Calu3 (cell line): ENCODE measurements around the gene MPHOSPH9. TPM values are rescaled to one million over a fixed set of nuclear protein-coding genes. Genes with fewer than 3 reads are reported as not detected.

Experiments
- BruUV-seq: library from RNA; stranded (reverse); fragments of 400-500 nt; replicated peaks from 2 replicates; lab custom pipeline; 2021; lab: Mats Ljungman, UMichigan
- CTCF ChIA-PET: fragments of 300-600 bp; sonication (Branson Sonifier 250); formaldehyde crosslinking; loops from one replicate; lab custom pipeline; 2022; ENCODE audit warnings: antibody characterized with exemption; lab: Charles Lee
- DNase-seq: peaks from one replicate; pipeline ENCODE4 v3.0.0; 2022
- H3K27ac Mint-ChIP-seq: one replicate; pipeline ENCODE4 v1.8.0; 2022; ENCODE audit warnings: mixed read lengths; ENCODE audit not compliant: unreplicated experiment
- H3K27me3 Mint-ChIP-seq: one replicate; pipeline ENCODE4 v1.8.0; 2022; ENCODE audit warnings: mixed read lengths; ENCODE audit not compliant: unreplicated experiment
- H3K36me3 Mint-ChIP-seq: one replicate; pipeline ENCODE4 v1.8.0; 2022; ENCODE audit warnings: mild to moderate bottlenecking, moderate library complexity, mixed read lengths; ENCODE audit not compliant: insufficient read depth, unreplicated experiment
- H3K4me1 Mint-ChIP-seq: one replicate; pipeline ENCODE4 v1.8.0; 2022; ENCODE audit warnings: mild to moderate bottlenecking, low read depth, mixed read lengths; ENCODE audit not compliant: unreplicated experiment
- H3K4me3 Mint-ChIP-seq: one replicate; pipeline ENCODE4 v1.8.0; 2022; ENCODE audit warnings: mild to moderate bottlenecking, low read depth, moderate library complexity, mixed read lengths; ENCODE audit not compliant: unreplicated experiment
- H3K9me3 Mint-ChIP-seq: one replicate; pipeline ENCODE4 v1.8.0; 2022; ENCODE audit warnings: low read depth, mixed read lengths; ENCODE audit not compliant: unreplicated experiment
- CTCF ChIP-seq: fragments of 200-600 bp; IDR thresholded peaks from one replicate; pipeline ENCODE4 v1.8.0; 2022; ENCODE audit warnings: antibody characterized with exemption; ENCODE audit not compliant: unreplicated experiment
- intact Hi-C: fragments of 100-400 bp; cut with micrococcal nuclease; formaldehyde crosslinking; loops from one replicate; pipeline ENCODE4 v1.10.0; 2022; ENCODE audit not compliant: unreplicated experiment
- total RNA-seq: library from RNA; stranded (reverse); gene quantifications from 2 replicates; pipeline ENCODE4 v1.2.3, GENCODE V29; 2022

Gene MPHOSPH9
- total RNA-seq, 1 experiment from 2014 or later = 69.5 TPM

- intact Hi-C loops = no loop called here
- CTCF ChIA-PET = interaction anchor here (0.7 kb wide), 1 partner anchor 553 kb away, joined by 7 read pairs; no protein-coding TSS in a partner anchor
- no peaks in the 10 kb centered on the region for H3K36me3 Mint-ChIP-seq
- BruUV-seq = no TSS peak
- no peaks in the 10 kb centered on the region for H3K9me3 Mint-ChIP-seq
- H3K4me1 Mint-ChIP-seq = no peaks in the 10 kb centered on the region
- no peaks in the 10 kb centered on the region for H3K27me3 Mint-ChIP-seq
- DNase-seq = no peak
- H3K4me3 Mint-ChIP-seq = no peak overlapping the region
- no peak overlapping the region for H3K27ac Mint-ChIP-seq
- TF ChIP-seq CTCF = no peak
Measured at GRCh38 chr12:123118497-123118896, 114.4 kb downstream of the MPHOSPH9 start.

- Mint-ChIP-seq H3K9me3 (no peaks in the 10 kb centered on the region), H3K4me3 (no peak overlapping the region), H3K36me3 (no peaks in the 10 kb centered on the region), H3K27ac (no peak overlapping the region), H3K27me3 (no peaks in the 10 kb centered on the region), H3K4me1 (no peaks in the 10 kb centered on the region)
- intact Hi-C loops = no loop called here
- no peak for TF ChIP-seq CTCF
- DNase-seq = no peak
- CTCF ChIA-PET = interaction anchor here (0.9 kb wide), 1 partner anchor 11 kb away, joined by 3 read pairs; no protein-coding TSS in a partner anchor
- BruUV-seq = no TSS peak
Measured at GRCh38 chr12:123115409-123116121, 117.4 kb downstream of the MPHOSPH9 start.

- Mint-ChIP-seq H3K4me3 (no peak overlapping the region), H3K27ac (no peak overlapping the region), H3K9me3 (no peaks in the 10 kb centered on the region), H3K27me3 (no peaks in the 10 kb centered on the region), H3K36me3 (no peaks in the 10 kb centered on the region), H3K4me1 (no peaks in the 10 kb centered on the region)
- no TSS peak for BruUV-seq
- no peak for DNase-seq
- intact Hi-C loops = no loop called here
- no peak for TF ChIP-seq CTCF
- CTCF ChIA-PET = interaction anchor here (0.9 to 1.1 kb wide), 2 partner anchors 12 kb away, joined by 3 to 4 read pairs; no protein-coding TSS in a partner anchor
Measured at GRCh38 chr12:123114304-123115083, 118.4 kb downstream of the MPHOSPH9 start.

GRCh38 chr12:123113026-123113425 is 119.9 kb downstream of the MPHOSPH9 start:
- CTCF ChIA-PET = no interaction called here
- TF ChIP-seq CTCF = no peak
- intact Hi-C loops = no loop called here
- H3K36me3 Mint-ChIP-seq = no peaks in the 10 kb centered on the region
- no peak overlapping the region for H3K27ac Mint-ChIP-seq
- no TSS peak for BruUV-seq
- H3K9me3 Mint-ChIP-seq = no peaks in the 10 kb centered on the region
- H3K27me3 Mint-ChIP-seq = no peaks in the 10 kb centered on the region
- H3K4me3 Mint-ChIP-seq = no peak overlapping the region
- DNase-seq = no peak
- H3K4me1 Mint-ChIP-seq = no peaks in the 10 kb centered on the region
